ENCODE data around the gene OPN1SW. TPM values are rescaled to one million over a fixed set of nuclear protein-coding genes. Genes with fewer than 3 reads are reported as not detected.

OPN1SW gene
- total and polyA plus RNA-seq, 2 experiments from 2014 or later, result 2.2 TPM; not detected in 1

- peak; percentile 80 for DNase-seq
- Histone ChIP-seq H3K4me1 (ENCODE audit: insufficient read depth) (peaks cover 8% of the 10 kb centered on the region; the same call in 1 of the 2 replicates), H3K36me3 (ENCODE audit: low read depth) (no peaks in the 10 kb centered on the region), H3K9me3 (ENCODE audit: low read depth) (no peaks in the 10 kb centered on the region), H3K9me2 (ENCODE audit: insufficient read depth) (no peaks in the 10 kb centered on the region), H3K4me2 (ENCODE audit: unreplicated experiment) (peak within 1 kb of the TSS; percentile 78), H3F3A (ENCODE audit: insufficient read depth) (peaks cover 18% of the 10 kb centered on the region; the same call in 1 of the 2 replicates), H3K27ac (no peak within 1 kb of the TSS), H3K27me3 (replicated peaks; ENCODE audit: insufficient read depth) (no peaks in the 10 kb centered on the region), H2AFZ (peak within 1 kb of the TSS; percentile 84), H4K20me1 (ENCODE audit: insufficient read depth) (no peaks in the 10 kb centered on the region), H3K4me3 (peak within 1 kb of the TSS; percentile 75), H3K79me2 (ENCODE audit: insufficient read depth) (no peaks in the 10 kb centered on the region), H3K9ac (peak within 1 kb of the TSS; percentile 65)
- in situ Hi-C loops (cut with MboI), result no loop called here
- WGBS, 2 experiments (ENCODE audit: low coverage in 1 of 2, low lambda C conversion rate in 2 of 2, missing lambda C conversion rate in 2 of 2), result 0 to 2% methylated on average over 27 to 65 of the region's 80 CpGs
- TF ChIP-seq EZH2 (IDR thresholded peaks at IDR 0.05; ENCODE audit: insufficient read depth, poor library complexity, severe bottlenecking), result no peak
- TF ChIP-seq EZH2phosphoT487 (IDR thresholded peaks at IDR 0.05; ENCODE audit: insufficient read depth, low read depth), result no peak
These were observed 15.8 kb upstream of the OPN1SW start, which contains the start of gene CCDC136 for GRCh38 chr7:128791121-128791971. CCDC136 (plus strand) TSS chr7:128791968; CDS start chr7:128792412, 444 bp downstream.

- H3K36me3 ChIP-seq (ENCODE audit: low read depth), result no peaks in the 10 kb centered on the region
- H3F3A ChIP-seq (ENCODE audit: insufficient read depth), result peaks cover 9% of the 10 kb centered on the region; the same call in 1 of the 2 replicates
- peak overlapping the region; percentile 65 for H3K9ac ChIP-seq
- H3K27ac ChIP-seq, result no peak overlapping the region
- H3K4me3 ChIP-seq, result peak overlapping the region; percentile 75
- WGBS, 2 experiments (ENCODE audit: low coverage in 1 of 2, low lambda C conversion rate in 2 of 2, missing lambda C conversion rate in 2 of 2), result 16 to 20% methylated on average over 29 to 44 of the region's 45 CpGs
- no peaks in the 10 kb centered on the region for H3K79me2 ChIP-seq (ENCODE audit: insufficient read depth)
- no peaks in the 10 kb centered on the region for H3K9me3 ChIP-seq (ENCODE audit: low read depth)
- no peak for DNase-seq
- no peaks in the 10 kb centered on the region for H3K27me3 ChIP-seq (replicated peaks; ENCODE audit: insufficient read depth)
- H4K20me1 ChIP-seq (ENCODE audit: insufficient read depth), result no peaks in the 10 kb centered on the region
- in situ Hi-C loops (cut with MboI), result no loop called here
- TF ChIP-seq EZH2phosphoT487 (IDR thresholded peaks at IDR 0.05; ENCODE audit: insufficient read depth, low read depth) (no peak), EZH2 (IDR thresholded peaks at IDR 0.05; ENCODE audit: insufficient read depth, poor library complexity, severe bottlenecking) (no peak)
- H3K4me2 ChIP-seq (ENCODE audit: unreplicated experiment), result peak overlapping the region; percentile 78
- H2AFZ ChIP-seq, result peak overlapping the region; percentile 84
- no peaks in the 10 kb centered on the region for H3K4me1 ChIP-seq (ENCODE audit: insufficient read depth)
- H3K9me2 ChIP-seq (ENCODE audit: insufficient read depth), result no peaks in the 10 kb centered on the region
These were observed 14.9 kb upstream of the OPN1SW start for GRCh38 chr7:128790315-128791041.

GRCh38 chr7:128788446-128789412 lies 13.1 kb upstream of the OPN1SW start:
- no peak overlapping the region for H2AFZ ChIP-seq

More at GRCh38 chr7:128788446-128789412, 13.1 kb upstream of the OPN1SW start:
- no peak overlapping the region for H3K4me2 ChIP-seq (ENCODE audit: unreplicated experiment)
- no peak overlapping the region for H3K9ac ChIP-seq
- no peaks in the 10 kb centered on the region for H3K27me3 ChIP-seq (replicated peaks; ENCODE audit: insufficient read depth)
- no peaks in the 10 kb centered on the region for H4K20me1 ChIP-seq (ENCODE audit: insufficient read depth)
- H3K36me3 ChIP-seq (ENCODE audit: low read depth), result no peaks in the 10 kb centered on the region
- H3K4me3 ChIP-seq, result no peak overlapping the region
- H3K9me3 ChIP-seq (ENCODE audit: low read depth), result no peaks in the 10 kb centered on the region
- no peak for TF ChIP-seq EZH2 (IDR thresholded peaks at IDR 0.05; ENCODE audit: insufficient read depth, poor library complexity, severe bottlenecking)
- no peak for TF ChIP-seq EZH2phosphoT487 (IDR thresholded peaks at IDR 0.05; ENCODE audit: insufficient read depth, low read depth)
- no peak for DNase-seq
- H3K27ac ChIP-seq, result no peak overlapping the region
- in situ Hi-C loops (cut with MboI), result no loop called here
- H3K4me1 ChIP-seq (ENCODE audit: insufficient read depth), result no peaks in the 10 kb centered on the region; the same call in 1 of the 2 replicates
- H3K9me2 ChIP-seq (ENCODE audit: insufficient read depth), result no peaks in the 10 kb centered on the region
- H3F3A ChIP-seq (ENCODE audit: insufficient read depth), result peaks cover 8% of the 10 kb centered on the region; the same call in 1 of the 2 replicates
- WGBS, 2 experiments (ENCODE audit: low coverage in 1 of 2, low lambda C conversion rate in 2 of 2, missing lambda C conversion rate in 2 of 2), result 79 to 80% methylated on average over 9 of the region's 9 CpGs
- no peaks in the 10 kb centered on the region for H3K79me2 ChIP-seq (ENCODE audit: insufficient read depth)

Data from GM23248 (cell line).